ENCODE data around the gene ANTXR2. TPM values are rescaled to one million over a fixed set of nuclear protein-coding genes. Genes with fewer than 3 reads are reported as not detected.

The ANTXR2 gene
- total and polyA plus RNA-seq, 2 of the 8 experiments (the other 6 are each of a cell fraction or from before 2014, with no cell fraction given): 1.1 to 7.5 TPM

GRCh38 chr4:80074651-80075050 is 1.6 kb upstream of the ANTXR2 start (continued):
- TF ChIP-seq ATF3 (IDR thresholded peaks at IDR 0.05; ENCODE audit: insufficient read depth, low read depth, low read length): no peak
- TF ChIP-seq RNF2 (IDR thresholded peaks at IDR 0.05; ENCODE audit: borderline replicate concordance, low read depth, low read length, missing control alignments, poor library complexity, severe bottlenecking): no peak
- no peak for TF ChIP-seq POU5F1 (IDR thresholded peaks at IDR 0.05; ENCODE audit: low read depth, low read length)
- no peak for TF ChIP-seq SAP30 (IDR thresholded peaks at IDR 0.05; ENCODE audit: insufficient read depth, insufficient replicate concordance, low read length)
- TF ChIP-seq JUND (IDR thresholded peaks at IDR 0.05; ENCODE audit: low read length): no peak

All from H1 (cell line).